Adrenal gland (tissue), 12 donors: Measurements from ENCODE around the gene PMAIP1. TPM values are rescaled to one million over a fixed set of nuclear protein-coding genes. Genes with fewer than 3 reads are reported as not detected.

ENCODE experiments used
- DNase-seq, 7 donors: peaks; one replicate each; pipeline ENCODE4 v3.0.0-alpha.2; 2019 to 2020
- H3K27ac ChIP-seq, 5 donors: fragments of 200-600 bp; sonication (generic) in 4 of 5; 1 replicate in 3 of 5; 2 replicates in 2 of 5; pipeline versions ENCODE4 v1.5.1 to v1.8.0; 2016 to 2020; ENCODE audit warnings: mild to moderate bottlenecking in 1 of 5
- H3K27me3 ChIP-seq: fragments of 200-600 bp; 2 replicates; pipeline ENCODE4 v1.8.0; 2021
- H3K36me3 ChIP-seq, 2 donors: fragments of 200-600 bp; replicated peaks in 1 of 2; 1 replicate in 1 of 2; 2 replicates in 1 of 2; pipeline versions ENCODE4 v1.5.1 to v1.8.0; 2018 to 2022
- H3K4me1 ChIP-seq, 2 donors: fragments of 200-600 bp; replicated peaks in 1 of 2; 1 replicate in 1 of 2; 2 replicates in 1 of 2; pipeline versions ENCODE4 v1.5.1 to v1.8.0; 2018 to 2021
- H3K4me3 ChIP-seq, 4 donors: fragments of 200-600 bp; sonication (generic) in 3 of 4; one replicate each; pipeline ENCODE4 v1.5.1; 2016 to 2018
- H3K9me3 ChIP-seq, 3 donors: fragments of 200-600 bp; sonication (generic) in 1 of 3; replicated peaks in 1 of 3; 1 replicate in 2 of 3; 2 replicates in 1 of 3; pipeline versions ENCODE4 v1.5.1 to v1.8.0; 2016 to 2021
- CTCF ChIP-seq, 6 experiments: fragments of 450-650 bp in 4 of 6; fragments of 200-600 bp in 2 of 6; sonication (generic) in 1 of 6; IDR thresholded peaks; 1 replicate in 5 of 6; 2 replicates in 1 of 6; pipeline versions ENCODE4 v1.5.1 to v1.8.0; 2016 to 2021; ENCODE audit warnings: antibody characterized with exemption in 6 of 6, mild to moderate bottlenecking in 2 of 6, moderate library complexity in 1 of 6
- POLR2A ChIP-seq, 2 donors: fragments of 450-650 bp; IDR thresholded peaks; one replicate each; pipeline ENCODE4 v1.6.1; 2017; ENCODE audit warnings: antibody characterized with exemption in 2 of 2, mild to moderate bottlenecking in 2 of 2, moderate library complexity in 1 of 2
- WGBS, 4 donors: extraction: QIAGEN DNeasy Blood & Tissue Kit in 2 of 4; methylation state at CpG; one replicate each; pipeline versions ENCODE4 v1.1.5 to v1.1.7; 2013 to 2017; 5-methylcytosine and 5-hydroxymethylcytosine counted together
- intact Hi-C, 2 donors: fragments of 100-400 bp; cut with DNase I; formaldehyde crosslinking; loops; one replicate each; pipeline versions ENCODE4 v1.14.1 to v1.15.0; 2022 to 2023
- polyA plus RNA-seq, 3 donors: library from polyadenylated mRNA; stranded (reverse); fragments of 200-250 nt in 2 of 3; fragments of 350-450 nt in 1 of 3; fragmentation: Illumina TruSeq in 1 of 3; extraction: RNeasy Lipid Tissue Mini Kit (QIAGEN cat#74804) in 1 of 3; gene quantifications; one replicate each; pipeline ENCODE4 v1.2.3, GENCODE V29; 2013 to 2014
- total RNA-seq, 9 donors: library from RNA; depleted of rRNA in 4 of 9; stranded (reverse); fragments of >200 nt in 4 of 9; fragments of 120-200 nt in 1 of 9; fragmentation: NEBNext Ultra II Directional in 1 of 9; extraction: Animal tissue kit (Norgen Biotek cat#: 25700) in 1 of 9; gene quantifications; one replicate each; pipeline versions ENCODE4 v1.1.0 to v1.2.4, GENCODE V29; 2013 to 2023
- donor health status: healthy with polysubstance abuse.
- donor health status: Bipolar disorder and iron deficiency.
- donor health status: DM: yes; HTN: yes; CAD: no.
- donor health status: DM: no; HTN: no; CAD: no.
- donor health status: DM: no; HTN: no; CAD: no.
- donor health status: DM: yes; HTN: yes; CAD: no.

PMAIP1 gene
- total and polyA plus RNA-seq, 12 donors, result 0.13 to 12.0 (median 0.53) TPM; not detected in 2

- peaks cover 0 to 12% of the 10 kb centered on the region in 2 donors for H3K4me1 ChIP-seq
- H3K4me3 ChIP-seq, result no peak overlapping the region
- peaks cover 19% of the 10 kb centered on the region for H3K27me3 ChIP-seq
- no peaks in the 10 kb centered on the region for H3K36me3 ChIP-seq
- no peak for TF ChIP-seq POLR2A (IDR thresholded peaks at IDR 0.05)
- no peak for TF ChIP-seq CTCF (IDR thresholded peaks at IDR 0.05)
- WGBS, 4 donors, result 79 to 86% (median 82%) methylated on average over 11 of the region's 11 CpGs
- H3K27ac ChIP-seq, result no peak overlapping the region
- no peaks in the 10 kb centered on the region for H3K9me3 ChIP-seq
- intact Hi-C loops, result no loop called here
- no peak for DNase-seq
Observed at GRCh38 chr18:59909289-59910036, 9.7 kb downstream of the PMAIP1 start.

GRCh38 chr18:59910967-59911366, 11.2 kb downstream of the PMAIP1 start:
- Histone ChIP-seq H3K27me3 (peaks cover 19% of the 10 kb centered on the region), H3K27ac (peak overlapping the region in 1 of 5 donors; percentile 29), H3K36me3 (no peaks in the 10 kb centered on the region), H3K9me3 (no peaks in the 10 kb centered on the region), H3K4me1 (peaks cover 0 to 12% of the 10 kb centered on the region in 2 donors), H3K4me3 (no peak overlapping the region)
- peak; percentile 44 to 80 (median 71) for DNase-seq
- intact Hi-C loops, result no loop called here
- TF ChIP-seq CTCF (IDR thresholded peaks at IDR 0.05), result no peak
- no peak for TF ChIP-seq POLR2A (IDR thresholded peaks at IDR 0.05)
- 23 to 44% (median 36%) methylated on average over 2 of the region's 2 CpGs for WGBS, 4 donors

- DNase-seq, result no peak
- Histone ChIP-seq H3K4me1 (peaks cover 0 to 12% of the 10 kb centered on the region in 2 donors), H3K4me3 (no peak overlapping the region), H3K27me3 (peaks cover 17% of the 10 kb centered on the region), H3K9me3 (no peaks in the 10 kb centered on the region), H3K36me3 (no peaks in the 10 kb centered on the region), H3K27ac (peak overlapping the region in 1 of 5 donors; percentile 29)
- intact Hi-C loops, result no loop called here
- TF ChIP-seq CTCF (IDR thresholded peaks at IDR 0.05), result no peak
Observed at GRCh38 chr18:59911600-59911999, 11.8 kb downstream of the PMAIP1 start.

- Histone ChIP-seq H3K27me3 (peaks cover 15% of the 10 kb centered on the region), H3K9me3 (no peaks in the 10 kb centered on the region), H3K4me3 (no peak overlapping the region), H3K36me3 (no peaks in the 10 kb centered on the region), H3K4me1 (peaks cover 0 to 12% of the 10 kb centered on the region in 2 donors), H3K27ac (no peak overlapping the region)
- no peak for DNase-seq
- 78 to 86% (median 78%) methylated on average over 2 of the region's 2 CpGs for WGBS, 4 donors
- intact Hi-C loops, result no loop called here
- no peak for TF ChIP-seq POLR2A (IDR thresholded peaks at IDR 0.05)
- TF ChIP-seq CTCF (IDR thresholded peaks at IDR 0.05), result no peak
Observed at GRCh38 chr18:59912007-59912550, 12.3 kb downstream of the PMAIP1 start.
